HCT116 (cell line): ENCODE results near the gene HOXA7. TPM values are rescaled to one million over a fixed set of nuclear protein-coding genes. Genes with fewer than 3 reads are reported as not detected.

ENCODE experiments used
- ATAC-seq: fragments of 200-7000 bp; cut with Tn5 transposase; 2 replicates; pipeline ENCODE4 v1.9.1; 2020; ENCODE audit warnings: mild to moderate bottlenecking, moderate library complexity
- BruUV-seq: library from RNA; stranded (reverse); fragments of 400-500 nt; replicated peaks from 2 replicates; lab custom pipeline; 2021; lab: Mats Ljungman, UMichigan
- CTCF ChIA-PET: fragments of 300-600 bp; sonication (Branson Sonifier 250); formaldehyde crosslinking; loops from one replicate; lab custom pipeline; 2021; ENCODE audit warnings: antibody characterized with exemption; lab: Charles Lee
- POLR2A ChIA-PET: fragments of 300-600, 350-600 bp; sonication (Branson Sonifier 250); formaldehyde crosslinking; loops from one replicate; lab custom pipeline; 2021; ENCODE audit warnings: antibody characterized with exemption; lab: Charles Lee
- RAD21 ChIA-PET, 2 experiments: fragments of 300-600 bp; sonication (Branson Sonifier 250); formaldehyde crosslinking; loops; one replicate each; lab custom pipeline; 2023; ENCODE audit warnings: low total read pairs in 2 of 2; ENCODE audit not compliant: uncharacterized antibody in 2 of 2, unreplicated experiment in 2 of 2, low non-redundant PET in 1 of 2; lab: Charles Lee
- DNase-seq: peaks from one replicate; pipeline ENCODE4 v3.0.0-alpha.2; 2010; ENCODE audit warnings: low read depth, low spot score
- H2AFZ ChIP-seq: fragments of 200-600 bp; shearing (Covaris generic), sonication (generic); 2 replicates; pipeline ENCODE4 v1.6.1; 2017; ENCODE audit warnings: low read depth, mixed run types, mixed read lengths, antibody characterized with exemption, low read length; ENCODE audit not compliant: poor library complexity, severe bottlenecking
- H3K27ac ChIP-seq: 2 replicates; pipeline ENCODE4 v1.5.1; 2012; ENCODE audit warnings: low read depth, low read length
- H3K27me3 ChIP-seq: fragments of 200-600 bp; sonication (generic); 2 replicates; pipeline ENCODE4 v1.6.1; 2016; ENCODE audit warnings: mixed run types, low read length, mixed read lengths; ENCODE audit not compliant: insufficient read depth
- H3K36me3 ChIP-seq, 2 experiments: fragments of 200-500 bp in 1 of 2; fragments of 200-600 bp in 1 of 2; sonication (Bioruptor generic) in 1 of 2; sonication (generic) in 1 of 2; 2 replicates each; pipeline versions ENCODE4 v1.5.1 to v1.6.1; 2014 to 2016; ENCODE audit warnings: low read length in 2 of 2, inconsistent platforms in 1 of 2, mixed read lengths in 1 of 2, mixed run types in 1 of 2; ENCODE audit not compliant: insufficient read depth in 2 of 2, control insufficient read depth in 1 of 2
- H3K4me1 ChIP-seq, 2 experiments: fragments of 200-600 bp in 1 of 2; sonication (generic) in 1 of 2; 2 replicates each; pipeline versions ENCODE4 v1.5.1 to v1.6.1; 2012 to 2017; ENCODE audit warnings: low read length in 2 of 2, inconsistent platforms in 1 of 2, mild to moderate bottlenecking in 1 of 2, mixed read lengths in 1 of 2, mixed run types in 1 of 2, moderate library complexity in 1 of 2; ENCODE audit not compliant: insufficient read depth in 2 of 2, control insufficient read depth in 1 of 2
- H3K4me2 ChIP-seq: fragments of 200-600 bp; sonication (generic); 2 replicates; pipeline ENCODE4 v1.6.1; 2017; ENCODE audit warnings: mixed run types, low read length, mixed read lengths
- H3K4me3 ChIP-seq, 2 experiments: fragments of 200-600 bp in 1 of 2; sonication (generic) in 1 of 2; replicated peaks in 1 of 2; 2 replicates each; pipeline ENCODE4 v1.5.1; 2011 to 2016; ENCODE audit warnings: low read length in 2 of 2, control low read depth in 1 of 2, low read depth in 1 of 2, mild to moderate bottlenecking in 1 of 2, mixed read lengths in 1 of 2, mixed run types in 1 of 2
- H3K79me2 ChIP-seq: fragments of 200-600 bp; sonication (generic); 2 replicates; pipeline ENCODE4 v1.6.1; 2017; ENCODE audit warnings: mild to moderate bottlenecking, mixed run types, low read length, moderate library complexity, mixed read lengths; ENCODE audit not compliant: insufficient read depth
- H3K9ac ChIP-seq: fragments of 200-600 bp; sonication (generic); 2 replicates; pipeline ENCODE4 v1.6.1; 2016; ENCODE audit warnings: low read length, mixed read lengths
- H3K9me2 ChIP-seq: fragments of 200-600 bp; sonication (generic), shearing (Covaris generic); 2 replicates; pipeline ENCODE4 v1.6.1; 2017; ENCODE audit warnings: mixed run types, mild to moderate bottlenecking, moderate library complexity; ENCODE audit not compliant: insufficient read depth
- H3K9me3 ChIP-seq, 2 experiments: fragments of 200-500 bp in 1 of 2; fragments of 200-600 bp in 1 of 2; sonication (Bioruptor generic) in 1 of 2; sonication (generic) in 1 of 2; 2 replicates each; pipeline ENCODE4 v1.6.1; 2014 to 2017; ENCODE audit warnings: low read length in 2 of 2, mixed read lengths in 2 of 2, inconsistent platforms in 1 of 2, low read depth in 1 of 2, mild to moderate bottlenecking in 1 of 2, mixed run types in 1 of 2, moderate library complexity in 1 of 2; ENCODE audit not compliant: control insufficient read depth in 1 of 2, insufficient read depth in 1 of 2
- H4K20me1 ChIP-seq: fragments of 200-600 bp; sonication (generic), shearing (Covaris generic); 2 replicates; pipeline ENCODE4 v1.6.1; 2017; ENCODE audit warnings: mixed run types, mild to moderate bottlenecking, moderate library complexity; ENCODE audit not compliant: insufficient read depth
- ELF1 ChIP-seq: IDR thresholded peaks from 2 replicates; pipeline ENCODE4 v1.6.1; 2012; ENCODE audit warnings: low read depth, borderline replicate concordance
- POLR2AphosphoS5 ChIP-seq: IDR thresholded peaks from 2 replicates; pipeline ENCODE4 v1.6.1; 2011; ENCODE audit warnings: mild to moderate bottlenecking, low read depth, low read length, moderate library complexity
- TCF7L2 ChIP-seq: IDR thresholded peaks from 2 replicates; pipeline ENCODE4 v1.7.0; 2011; ENCODE audit warnings: borderline replicate concordance, inconsistent platforms; ENCODE audit not compliant: insufficient read depth, insufficient read length; ENCODE audit errors: extremely low read depth
- YY1 ChIP-seq: IDR thresholded peaks from 2 replicates; pipeline ENCODE4 v1.6.1; 2011; ENCODE audit warnings: low read length, low read depth, moderate library complexity, mild to moderate bottlenecking; ENCODE audit not compliant: insufficient replicate concordance; ENCODE audit errors: extremely low read depth
- ZFX ChIP-seq: fragments of 450-650 bp; IDR thresholded peaks from 2 replicates; pipeline ENCODE4 v1.6.1; 2017
- intact Hi-C: fragments of 100-400 bp; cut with micrococcal nuclease; formaldehyde crosslinking; loops from 2 replicates; pipeline ENCODE4 v1.10.0; 2022
- total RNA-seq: library from RNA; stranded (reverse); gene quantifications from one replicate; pipeline ENCODE4 v1.2.1, GENCODE V29; 2021; ENCODE audit not compliant: unreplicated experiment

The HOXA7 gene
- total RNA-seq, 1 experiment from 2014 or later: 15.0 TPM

GRCh38 chr7:27160546-27161213, 4.2 kb upstream of the HOXA7 start (continued):
- TF ChIP-seq POLR2AphosphoS5: peak; percentile 39; the same call in 1 of the 2 replicates
- peak; percentile 96 for TF ChIP-seq YY1
- TF ChIP-seq TCF7L2: peak; percentile 46
- TF ChIP-seq, all 23 proteins: peak for 5

DNA sequence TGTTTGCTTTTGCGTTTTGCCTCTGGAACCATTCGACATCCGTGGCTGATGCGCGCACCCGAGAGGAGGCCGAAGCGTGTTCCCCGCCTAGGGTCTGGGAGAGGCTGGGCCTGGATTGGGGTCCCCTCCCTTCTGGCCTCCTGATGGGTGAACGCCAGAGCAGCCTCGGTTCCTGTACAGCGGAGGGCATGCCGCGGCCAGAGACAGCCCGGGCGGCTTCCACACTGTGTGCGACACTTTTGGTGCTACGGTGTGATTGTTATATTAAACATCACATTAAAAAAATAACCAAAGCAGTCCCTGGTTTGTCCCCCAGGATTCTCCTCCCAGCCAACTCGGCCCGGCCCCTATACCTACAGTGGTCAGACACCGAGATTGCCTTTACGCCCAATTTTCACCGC, 3.7 kb upstream of the HOXA7 start:
- intact Hi-C loops: loop anchor here (2.0 to 10.0 kb wide), 5 partner anchors 878 to 1593 kb away; partner anchors contain the start of genes CBX3 and HNRNPA2B1
- POLR2A ChIA-PET: no interaction called here
- peaks cover 18 to 57% of the 10 kb centered on the region in 2 experiments for H3K4me1 ChIP-seq
- peaks cover 0 to 4% of the 10 kb centered on the region in 2 experiments; a peak in 1 of 4 replicates for H3K36me3 ChIP-seq
- DNase-seq: no peak
- H3K4me2 ChIP-seq: peak overlapping the region; percentile 97
- H3K9ac ChIP-seq: peak overlapping the region; percentile 89
- no peaks in the 10 kb centered on the region for H3K9me2 ChIP-seq
- TF ChIP-seq ZFX (no peak), ELF1 (no peak)
- no TSS peak for BruUV-seq
- H3K27me3 ChIP-seq: no peaks in the 10 kb centered on the region
- ATAC-seq: no peak
- CTCF ChIA-PET: interaction anchor here (0.9 to 3.4 kb wide), 18 partner anchors 8 to 1267 kb away, joined by 3 to 62 read pairs (median 5); partner anchors contain the start of gene HOXA3
- H3K79me2 ChIP-seq: peaks cover 48% of the 10 kb centered on the region
- H3K9me3 ChIP-seq: no peaks in the 10 kb centered on the region
- peak overlapping the region; percentile 49 to 77; a peak in 3 of 4 replicates for H3K4me3 ChIP-seq
- H3K27ac ChIP-seq: peak overlapping the region; percentile 91; the same call in 1 of the 2 replicates
- H2AFZ ChIP-seq: no peak overlapping the region
- H4K20me1 ChIP-seq: no peaks in the 10 kb centered on the region
- RAD21 ChIA-PET: interaction anchor here (0.9 to 1.4 kb wide), 3 partner anchors 9 to 485 kb away, joined by 3 to 4 read pairs (median 3); no protein-coding TSS in a partner anchor
